Testis (tissue), 2 donors: ENCODE results near the gene RAB11FIP2.

Experiments
- CTCF ChIP-seq, 3 experiments: fragments of 450-650 bp in 2 of 3; fragments of 200-600 bp in 1 of 3; sonication (generic) in 1 of 3; IDR thresholded peaks; one replicate each; pipeline ENCODE4 v1.5.1; 2016 to 2019; ENCODE audit warnings: antibody characterized with exemption in 3 of 3, mild to moderate bottlenecking in 2 of 3, moderate library complexity in 1 of 3
- POLR2A ChIP-seq: fragments of 450-650 bp; IDR thresholded peaks from one replicate; pipeline ENCODE4 v1.6.1; 2017; ENCODE audit warnings: antibody characterized with exemption, mild to moderate bottlenecking, moderate library complexity

GRCh38 chr10:117970962-117971361 lies 75.8 kb downstream of the RAB11FIP2 start:
- no peak for TF ChIP-seq CTCF (IDR thresholded peaks at IDR 0.05)
- TF ChIP-seq POLR2A, result no peak
